HepG2 (cell line): Measurements from ENCODE around the gene FAM120B.

Experiments
- BCL3 ChIP-seq: sonication (generic); formaldehyde crosslinking; IDR thresholded peaks from 2 replicates; pipeline ENCODE4 v1.5.1; 2020; ENCODE audit warnings: mild to moderate bottlenecking, missing genetic modification reagents, moderate library complexity
- PHF21A ChIP-seq: sonication (generic); formaldehyde crosslinking; IDR thresholded peaks from 2 replicates; pipeline ENCODE4 v1.5.0; 2020; ENCODE audit warnings: mild to moderate bottlenecking, missing genetic modification reagents
- POLR2A ChIP-seq, 2 experiments: IDR thresholded peaks; 2 replicates each; pipeline ENCODE4 v1.6.1; 2011; ENCODE audit warnings: low read depth in 2 of 2, low read length in 2 of 2, mild to moderate bottlenecking in 1 of 2, moderate library complexity in 1 of 2; ENCODE audit not compliant: insufficient read depth in 1 of 2
- REST ChIP-seq, 2 experiments: IDR thresholded peaks; 2 replicates each; pipeline ENCODE4 v1.6.1; 2011 to 2012; ENCODE audit warnings: low read length in 2 of 2, borderline replicate concordance in 1 of 2, low read depth in 1 of 2, mild to moderate bottlenecking in 1 of 2, moderate library complexity in 1 of 2
- TCF7 ChIP-seq: sonication (generic); IDR thresholded peaks from 2 replicates; pipeline ENCODE4 v1.6.1; 2016; ENCODE audit warnings: antibody characterized with exemption, low read depth
- ZNF280B ChIP-seq: sonication (generic); formaldehyde crosslinking; IDR thresholded peaks from 2 replicates; pipeline ENCODE4 v1.5.0; 2020; ENCODE audit warnings: missing genetic modification reagents, mild to moderate bottlenecking, borderline replicate concordance
- ZNF569 ChIP-seq: sonication (generic); formaldehyde crosslinking; IDR thresholded peaks from 2 replicates; pipeline ENCODE4 v1.5.0; 2020; ENCODE audit warnings: mild to moderate bottlenecking, missing genetic modification reagents, moderate library complexity, borderline replicate concordance
- TF ChIP-seq, protein P1 (sequence below): sonication (generic); formaldehyde crosslinking; IDR thresholded peaks from 2 replicates; pipeline ENCODE4 v1.4.0; 2020; ENCODE audit warnings: missing genetic modification reagents, borderline replicate concordance

- TF ChIP-seq POLR2A (IDR thresholded peaks at IDR 0.05; ENCODE audit: insufficient read depth in 1 of 2, low read depth in 2 of 2, low read length in 2 of 2) (no peak), PHF21A (CRISPR knock-in tag) (no peak), BCL3 (CRISPR knock-in tag) (no peak), TCF7 (no peak), ZNF569 (CRISPR knock-in tag) (no peak), ZNF280B (CRISPR knock-in tag) (no peak), REST (IDR thresholded peaks at IDR 0.05; ENCODE audit: borderline replicate concordance in 1 of 2, low read depth in 1 of 2, low read length in 2 of 2) (no peak)
- TF ChIP-seq, protein P1, sequence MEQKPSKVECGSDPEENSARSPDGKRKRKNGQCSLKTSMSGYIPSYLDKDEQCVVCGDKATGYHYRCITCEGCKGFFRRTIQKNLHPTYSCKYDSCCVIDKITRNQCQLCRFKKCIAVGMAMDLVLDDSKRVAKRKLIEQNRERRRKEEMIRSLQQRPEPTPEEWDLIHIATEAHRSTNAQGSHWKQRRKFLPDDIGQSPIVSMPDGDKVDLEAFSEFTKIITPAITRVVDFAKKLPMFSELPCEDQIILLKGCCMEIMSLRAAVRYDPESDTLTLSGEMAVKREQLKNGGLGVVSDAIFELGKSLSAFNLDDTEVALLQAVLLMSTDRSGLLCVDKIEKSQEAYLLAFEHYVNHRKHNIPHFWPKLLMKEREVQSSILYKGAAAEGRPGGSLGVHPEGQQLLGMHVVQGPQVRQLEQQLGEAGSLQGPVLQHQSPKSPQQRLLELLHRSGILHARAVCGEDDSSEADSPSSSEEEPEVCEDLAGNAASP (CRISPR knock-in tag): no peak
These were observed 9.5 kb downstream of the FAM120B start for GRCh38 chr6:170316071-170316470.
